ENCODE data around the gene ABCG2. TPM values are rescaled to one million over a fixed set of nuclear protein-coding genes. Genes with fewer than 3 reads are reported as not detected.

The ABCG2 gene
- total and polyA plus RNA-seq, 2 of the 8 experiments (the other 6 are each of a cell fraction or from before 2014, with no cell fraction given) = 2.4 to 4.6 TPM

GRCh38 chr4:88043001-88043400 lies 115.4 kb downstream of the ABCG2 start (continued):
- TF ChIP-seq CHD7 (IDR thresholded peaks at IDR 0.05; ENCODE audit: insufficient replicate concordance, low read length) (no peak), NANOG (IDR thresholded peaks at IDR 0.05; ENCODE audit: insufficient read depth, low read depth, low read length, poor library complexity, severe bottlenecking) (no peak), CEBPB (IDR thresholded peaks at IDR 0.05; ENCODE audit: low read depth, low read length) (no peak), RXRA (IDR thresholded peaks at IDR 0.05; ENCODE audit: insufficient read depth, low read depth, low read length) (no peak), CHD2 (IDR thresholded peaks at IDR 0.05; ENCODE audit: low read length) (no peak)
